ENCODE measurements around the gene FRMD4A. TPM values are rescaled to one million over a fixed set of nuclear protein-coding genes. Genes with fewer than 3 reads are reported as not detected.

FRMD4A gene
- total and polyA plus RNA-seq, 10 of the 15 experiments (the other 5 are each of a cell fraction or from before 2014, with no cell fraction given), result 17.8 to 75.2 (median 39.1) TPM

GRCh38 chr10:13745271-13745670 is 585.5 kb downstream of the FRMD4A start:
- no peaks in the 10 kb centered on the region; a peak in 1 of 4 replicates for H3K36me3 ChIP-seq (ENCODE audit: control insufficient read depth in 2 of 2, insufficient read depth in 2 of 2, low read length in 1 of 2)
- FAIRE-seq (no peak), ATAC-seq (no peak), DNase-seq (ENCODE audit: low read depth, low spot score) (no peak)
- no peaks in the 10 kb centered on the region for H4K20me1 ChIP-seq (ENCODE audit: control insufficient read depth, insufficient read depth)
- no TSS peak for BruUV-seq (replicated peaks)
- ChIA-PET SMC1A (ENCODE audit: uncharacterized antibody, unreplicated experiment) (interaction anchor here (0.8 to 16.0 kb wide), 9 partner anchors 15 to 86 kb away, joined by 3 to 399 read pairs (median 11); no protein-coding TSS in a partner anchor), RAD21 (ENCODE audit: unreplicated experiment) (interaction anchor here (1.6 to 18.3 kb wide), 7 partner anchors 16 to 38 kb away, joined by 4 to 382 read pairs (median 13); no protein-coding TSS in a partner anchor), CTCF (interaction anchor here (1.1 to 2.2 kb wide), 3 partner anchors 16 to 32 kb away, joined by 3 to 11 read pairs (median 8); no protein-coding TSS in a partner anchor), POLR2A (interaction anchor here (1.1 to 5.5 kb wide), 9 partner anchors 9 to 42 kb away, joined by 3 to 43 read pairs (median 9); no protein-coding TSS in a partner anchor)
- H3K79me2 ChIP-seq (ENCODE audit: control insufficient read depth, insufficient read depth, low read length), result no peaks in the 10 kb centered on the region
- H2AFZ ChIP-seq (ENCODE audit: control insufficient read depth, low read depth, low read length), result no peak overlapping the region
- H3K4me1 ChIP-seq (ENCODE audit: control insufficient read depth, insufficient read depth, low read length), result peaks cover 67% of the 10 kb centered on the region
- WGBS (ENCODE audit: insufficient coverage, insufficient replicate concordance, low lambda C conversion rate, missing lambda C conversion rate), result 90% methylated on average over 7 of the region's 7 CpGs
- no peak overlapping the region for H3K4me3 ChIP-seq
- no peak overlapping the region for H3K4me2 ChIP-seq (ENCODE audit: control insufficient read depth, insufficient read depth)
- in situ Hi-C loops (cut with MboI), result no loop called here
- TF ChIP-seq TCF3 (IDR thresholded peaks at IDR 0.05; ENCODE audit: borderline replicate concordance, insufficient read depth, low read depth, low read length) (no peak), RUNX3 (IDR thresholded peaks at IDR 0.05; ENCODE audit: low read length) (peak; percentile 15; the same call in 1 of the 2 replicates)
- no peaks in the 10 kb centered on the region for H3K27me3 ChIP-seq (replicated peaks in 1 of 2; ENCODE audit: control insufficient read depth in 2 of 2, insufficient read depth in 2 of 2, low read length in 1 of 2)
- intact Hi-C loops (cut with micrococcal nuclease; ENCODE audit: unreplicated experiment), result no loop called here
- no peaks in the 10 kb centered on the region for H3K9me3 ChIP-seq (replicated peaks; ENCODE audit: control insufficient read depth, insufficient read depth, low read length)
- peak overlapping the region; percentile 67 for H3K27ac ChIP-seq (ENCODE audit: control insufficient read depth, insufficient read depth)
- no peak overlapping the region for H3K9ac ChIP-seq (ENCODE audit: control insufficient read depth, insufficient read depth, low read length)

DNA sequence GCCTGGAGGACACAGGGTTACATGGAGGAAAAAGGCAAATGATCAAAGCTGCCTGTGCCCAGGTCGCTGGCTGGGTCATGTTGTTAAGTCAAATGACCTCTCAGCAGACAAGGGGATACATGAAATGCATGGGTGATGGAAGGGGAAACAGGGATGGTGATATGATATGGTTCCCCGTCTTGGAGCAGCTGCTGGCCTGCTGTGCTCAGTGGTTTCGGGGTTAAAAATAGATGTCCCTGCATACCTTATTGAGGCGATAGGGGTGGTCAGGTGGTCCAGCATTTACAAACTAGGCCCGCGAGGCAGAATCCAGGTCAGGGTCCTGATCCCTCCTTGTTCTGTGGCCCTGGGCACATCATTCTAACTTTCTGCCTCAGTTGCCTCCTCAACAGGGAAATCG is 586.8 kb downstream of the FRMD4A start:
- no peak for TF ChIP-seq SPI1 (IDR thresholded peaks at IDR 0.05; ENCODE audit: borderline replicate concordance, insufficient read depth, low read depth, low read length)
- no peak for TF ChIP-seq IRF3 (IDR thresholded peaks at IDR 0.05)
- no peak for TF ChIP-seq JUND (IDR thresholded peaks at IDR 0.05; ENCODE audit: low read depth, low read length)
- TF ChIP-seq, protein P1, sequence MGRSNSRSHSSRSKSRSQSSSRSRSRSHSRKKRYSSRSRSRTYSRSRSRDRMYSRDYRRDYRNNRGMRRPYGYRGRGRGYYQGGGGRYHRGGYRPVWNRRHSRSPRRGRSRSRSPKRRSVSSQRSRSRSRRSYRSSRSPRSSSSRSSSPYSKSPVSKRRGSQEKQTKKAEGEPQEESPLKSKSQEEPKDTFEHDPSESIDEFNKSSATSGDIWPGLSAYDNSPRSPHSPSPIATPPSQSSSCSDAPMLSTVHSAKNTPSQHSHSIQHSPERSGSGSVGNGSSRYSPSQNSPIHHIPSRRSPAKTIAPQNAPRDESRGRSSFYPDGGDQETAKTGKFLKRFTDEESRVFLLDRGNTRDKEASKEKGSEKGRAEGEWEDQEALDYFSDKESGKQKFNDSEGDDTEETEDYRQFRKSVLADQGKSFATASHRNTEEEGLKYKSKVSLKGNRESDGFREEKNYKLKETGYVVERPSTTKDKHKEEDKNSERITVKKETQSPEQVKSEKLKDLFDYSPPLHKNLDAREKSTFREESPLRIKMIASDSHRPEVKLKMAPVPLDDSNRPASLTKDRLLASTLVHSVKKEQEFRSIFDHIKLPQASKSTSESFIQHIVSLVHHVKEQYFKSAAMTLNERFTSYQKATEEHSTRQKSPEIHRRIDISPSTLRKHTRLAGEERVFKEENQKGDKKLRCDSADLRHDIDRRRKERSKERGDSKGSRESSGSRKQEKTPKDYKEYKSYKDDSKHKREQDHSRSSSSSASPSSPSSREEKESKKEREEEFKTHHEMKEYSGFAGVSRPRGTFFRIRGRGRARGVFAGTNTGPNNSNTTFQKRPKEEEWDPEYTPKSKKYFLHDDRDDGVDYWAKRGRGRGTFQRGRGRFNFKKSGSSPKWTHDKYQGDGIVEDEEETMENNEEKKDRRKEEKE (IDR thresholded peaks at IDR 0.05), result no peak
- peak; percentile 56; the same call in 1 of the 2 replicates for TF ChIP-seq TCF12 (IDR thresholded peaks at IDR 0.05; ENCODE audit: low read depth, low read length)
- no peak for TF ChIP-seq CBX3 (IDR thresholded peaks at IDR 0.05; ENCODE audit: borderline replicate concordance, low read depth)
- 0 out of 2 replicates have a peak, but pooled peaks have one; percentile 32 for TF ChIP-seq MEF2A (IDR thresholded peaks at IDR 0.05; ENCODE audit: insufficient read depth, low read depth, low read length)
- 0 out of 2 replicates have a peak, but pooled peaks have one; percentile 7 for TF ChIP-seq EED (IDR thresholded peaks at IDR 0.05; ENCODE audit: low read depth)
- H4K20me1 ChIP-seq (ENCODE audit: control insufficient read depth, insufficient read depth), result no peaks in the 10 kb centered on the region
- WGBS (ENCODE audit: insufficient coverage, insufficient replicate concordance, low lambda C conversion rate, missing lambda C conversion rate), result 75% methylated on average over 7 of the region's 7 CpGs
- H3K27me3 ChIP-seq (replicated peaks in 1 of 2; ENCODE audit: control insufficient read depth in 2 of 2, insufficient read depth in 2 of 2, low read length in 1 of 2), result no peaks in the 10 kb centered on the region
- no peak for ATAC-seq
- RAD21 ChIA-PET (ENCODE audit: unreplicated experiment), result interaction anchor here (0.8 to 18.3 kb wide), 5 partner anchors 8 to 37 kb away, joined by 3 to 382 read pairs (median 6); no protein-coding TSS in a partner anchor
- POLR2A ChIA-PET, result interaction anchor here (1.3 to 5.5 kb wide), 9 partner anchors 10 to 40 kb away, joined by 3 to 43 read pairs (median 5); no protein-coding TSS in a partner anchor
- intact Hi-C loops (cut with micrococcal nuclease; ENCODE audit: unreplicated experiment) (loop anchor here (1.0 to 5.0 kb wide), 3 partner anchors 13 to 37 kb away; no protein-coding TSS in a partner anchor), in situ Hi-C loops (cut with MboI) (no loop called here)
- H3K4me1 ChIP-seq (ENCODE audit: control insufficient read depth, insufficient read depth, low read length), result peaks cover 57% of the 10 kb centered on the region
- BruUV-seq (replicated peaks), result no TSS peak
- peak overlapping the region; percentile 57 for H3K9ac ChIP-seq (ENCODE audit: control insufficient read depth, insufficient read depth, low read length)
- H3K9me3 ChIP-seq (replicated peaks; ENCODE audit: control insufficient read depth, insufficient read depth, low read length), result no peaks in the 10 kb centered on the region
- no peaks in the 10 kb centered on the region; a peak in 1 of 4 replicates for H3K36me3 ChIP-seq (ENCODE audit: control insufficient read depth in 2 of 2, insufficient read depth in 2 of 2, low read length in 1 of 2)
- SMC1A ChIA-PET (ENCODE audit: uncharacterized antibody, unreplicated experiment), result interaction anchor here (0.7 to 16.0 kb wide), 14 partner anchors 9 to 85 kb away, joined by 3 to 399 read pairs (median 4); no protein-coding TSS in a partner anchor
- CTCF ChIA-PET, result interaction anchor here (1.7 to 2.2 kb wide), 3 partner anchors 13 to 33 kb away, joined by 3 to 11 read pairs (median 8); no protein-coding TSS in a partner anchor
- H3K4me3 ChIP-seq, result no peak overlapping the region
- no peaks in the 10 kb centered on the region for H3K79me2 ChIP-seq (ENCODE audit: control insufficient read depth, insufficient read depth, low read length)
- peak overlapping the region; percentile 76 for H3K4me2 ChIP-seq (ENCODE audit: control insufficient read depth, insufficient read depth)
- FAIRE-seq, result no peak
- peak overlapping the region; percentile 86 for H3K27ac ChIP-seq (ENCODE audit: control insufficient read depth, insufficient read depth)
- peak overlapping the region; percentile 89 for H2AFZ ChIP-seq (ENCODE audit: control insufficient read depth, low read depth, low read length)
- DNase-seq (ENCODE audit: low read depth, low spot score), result no peak

All from GM12878 (cell line).